ENCODE data around the gene RAB33A.

- TF ChIP-seq REST (IDR thresholded peaks at IDR 0.05; ENCODE audit: low read depth) (no peak), RAD21 (IDR thresholded peaks at IDR 0.05; ENCODE audit: low read depth) (no peak), TCF12 (IDR thresholded peaks at IDR 0.05; ENCODE audit: low read depth) (no peak), YY1 (IDR thresholded peaks at IDR 0.05; ENCODE audit: low read depth) (no peak), USF1 (IDR thresholded peaks at IDR 0.05) (no peak), EP300 (IDR thresholded peaks at IDR 0.05; ENCODE audit: borderline replicate concordance) (no peak), NFIC (IDR thresholded peaks at IDR 0.05) (no peak), TAF1 (IDR thresholded peaks at IDR 0.05; ENCODE audit: low read depth) (no peak), FOXM1 (IDR thresholded peaks at IDR 0.05; ENCODE audit: borderline replicate concordance, low read depth) (no peak)
Observed at GRCh38 chrX:130136496-130136895, 35.3 kb upstream of the RAB33A start.

All from Ishikawa (cell line).